Measurements from ENCODE around the gene CYP2F1. TPM values are rescaled to one million over a fixed set of nuclear protein-coding genes. Genes with fewer than 3 reads are reported as not detected.
A peak's percentile ranks its signal among the peaks of the same experiment; 100 is the strongest.

The CYP2F1 gene
- total RNA-seq, 2 donors from 2014 or later = not detected

DNA sequence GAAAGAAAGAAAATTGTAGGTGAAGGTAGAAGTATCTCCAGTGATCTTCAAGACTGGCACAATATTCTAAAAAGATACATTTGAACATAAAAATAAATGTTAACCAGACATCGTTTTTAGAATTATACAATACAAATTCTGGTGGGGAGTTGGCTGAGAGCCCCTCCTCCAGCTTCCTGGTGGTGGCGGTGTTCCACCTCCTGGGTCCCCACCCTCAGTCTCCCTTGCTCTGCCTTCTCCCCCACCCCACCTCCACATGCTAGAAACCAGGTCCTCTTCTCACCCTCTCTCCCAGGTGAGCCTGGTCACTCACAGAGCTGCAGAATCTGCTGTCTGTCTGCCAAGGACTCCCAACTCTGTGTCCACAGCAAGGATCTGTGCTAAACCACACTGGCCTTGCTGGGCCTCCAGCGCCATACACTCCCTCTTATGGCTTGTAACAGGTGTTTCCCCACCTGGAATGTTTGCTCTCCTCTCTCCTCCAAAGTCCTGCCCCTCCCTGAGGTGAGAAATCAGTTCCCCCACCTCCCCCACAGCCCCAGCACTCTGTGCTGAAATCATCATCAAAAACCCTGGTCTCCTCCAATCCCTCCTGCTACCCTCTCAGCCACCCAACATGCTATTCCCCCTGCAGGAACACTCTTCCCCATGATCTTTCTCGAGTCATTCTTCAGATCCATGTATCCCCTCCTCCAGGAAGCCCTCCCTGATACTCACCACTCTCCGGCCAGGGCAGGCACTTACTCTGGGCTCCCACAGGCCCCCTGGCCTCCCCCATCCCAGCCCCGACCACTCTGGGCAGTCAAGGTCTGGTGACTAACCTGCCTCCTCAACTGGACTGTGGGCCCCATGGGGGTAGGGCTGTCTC, 58.3 kb downstream of the CYP2F1 start:
- intact Hi-C loops (cut with DNase I) = no loop called here
- no peak for ATAC-seq

DNA sequence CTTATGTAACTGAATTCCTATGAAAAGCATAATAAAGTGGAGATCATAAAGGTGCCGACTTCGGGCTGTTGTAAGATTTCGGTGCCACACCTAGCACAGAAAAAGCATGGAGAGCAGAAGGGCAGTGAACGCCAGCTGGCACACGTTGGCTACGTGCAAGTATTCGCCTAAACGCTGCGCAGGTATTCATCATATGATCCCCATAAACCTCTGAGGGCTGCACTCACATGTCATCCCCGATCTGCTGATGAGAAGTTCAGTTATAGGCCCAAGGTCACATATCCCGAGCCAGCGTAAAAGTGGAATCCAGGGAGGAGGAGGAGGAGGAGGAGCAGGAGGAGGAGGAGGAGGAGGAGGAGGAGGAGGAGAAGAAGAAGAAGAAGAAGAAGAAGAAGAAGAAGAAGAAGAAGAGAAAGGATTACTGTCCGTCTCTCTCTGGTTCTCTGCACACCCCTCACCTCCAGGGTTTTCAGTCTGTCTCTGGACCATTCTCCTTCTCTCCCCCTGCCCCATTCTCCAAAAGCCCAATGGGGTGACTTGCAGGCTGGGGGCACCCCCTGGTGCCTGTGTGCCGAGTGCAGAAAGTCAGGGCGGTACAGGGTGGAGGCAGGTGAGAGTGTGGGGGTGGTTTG, 60.2 kb downstream of the CYP2F1 start:
- DNase-seq = no peak
- intact Hi-C loops (cut with DNase I) = no loop called here
- no peak for ATAC-seq

More for the DNA sequence above, 58.3 kb downstream of the CYP2F1 start:
- DNase-seq = no peak

GRCh38 chr19:41175801-41176777, 61.9 kb downstream of the CYP2F1 start:
- DNase-seq (peak; percentile 40), ATAC-seq (peak; percentile 63 to 95)
- intact Hi-C loops (cut with DNase I) = no loop called here

Other genes with a start within 250 kb of the CYP2F1 start
- not detected for gene CYP2A7, start 232.2 kb upstream of the CYP2F1 start, total RNA-seq
- gene CYP2B6, start 123.2 kb upstream of the CYP2F1 start, total RNA-seq = under 1 TPM in 1 of 2 donors, not detected in 1; 0.12 TPM
- gene CYP2A13, start 26.0 kb upstream of the CYP2F1 start, total RNA-seq = not detected
- gene CYP2S1, start 78.8 kb downstream of the CYP2F1 start, total RNA-seq = 1 to 10 TPM; 1.1 to 1.3 TPM
- gene AXL, start 104.8 kb downstream of the CYP2F1 start, total RNA-seq = 10 to 100 TPM; 27.5 to 31.8 TPM
- 100 to 1,000 TPM; 116 to 147 TPM for gene HNRNPUL1, start 149.9 kb downstream of the CYP2F1 start, total RNA-seq
- gene CCDC97, start 195.7 kb downstream of the CYP2F1 start, total RNA-seq = 10 to 100 TPM; 18.0 to 18.6 TPM
- 10 to 100 TPM; 29.3 to 31.5 TPM for gene TGFB1, start 239.5 kb downstream of the CYP2F1 start, total RNA-seq
- gene B9D2, start 249.7 kb downstream of the CYP2F1 start, total RNA-seq = 1 to 10 TPM; 3.5 to 4.1 TPM